Duodenal mucosa (tissue), 2 donors: ENCODE measurements around the gene F13A1.

Source experiments
- H3K27ac ChIP-seq: one replicate; pipeline ENCODE4 v1.7.0; 2013; ENCODE audit warnings: low read depth, low read length
- H3K27me3 ChIP-seq, 2 donors: one replicate each; pipeline ENCODE4 v1.7.0; 2013; ENCODE audit warnings: low read length in 2 of 2, control low read depth in 1 of 2; ENCODE audit not compliant: insufficient read depth in 2 of 2, control insufficient read depth in 1 of 2
- H3K36me3 ChIP-seq, 2 donors: one replicate each; pipeline ENCODE4 v1.7.0; 2013; ENCODE audit warnings: low read length in 2 of 2, control low read depth in 1 of 2; ENCODE audit not compliant: insufficient read depth in 2 of 2, control insufficient read depth in 1 of 2
- H3K4me1 ChIP-seq, 2 donors: one replicate each; pipeline ENCODE4 v1.7.0; 2013; ENCODE audit warnings: low read length in 2 of 2, control low read depth in 1 of 2; ENCODE audit not compliant: insufficient read depth in 2 of 2, control insufficient read depth in 1 of 2
- H3K4me3 ChIP-seq, 2 donors: one replicate each; pipeline ENCODE4 v1.7.0; 2013; ENCODE audit warnings: low read length in 2 of 2, low read depth in 1 of 2
- H3K9ac ChIP-seq, 2 donors: one replicate each; pipeline ENCODE4 v1.7.0; 2013; ENCODE audit warnings: low read length in 2 of 2, low read depth in 1 of 2
- H3K9me3 ChIP-seq, 2 donors: one replicate each; pipeline ENCODE4 v1.7.0; 2013; ENCODE audit warnings: low read length in 2 of 2, control low read depth in 1 of 2; ENCODE audit not compliant: control insufficient read depth in 1 of 2

F13A1 gene

DNA sequence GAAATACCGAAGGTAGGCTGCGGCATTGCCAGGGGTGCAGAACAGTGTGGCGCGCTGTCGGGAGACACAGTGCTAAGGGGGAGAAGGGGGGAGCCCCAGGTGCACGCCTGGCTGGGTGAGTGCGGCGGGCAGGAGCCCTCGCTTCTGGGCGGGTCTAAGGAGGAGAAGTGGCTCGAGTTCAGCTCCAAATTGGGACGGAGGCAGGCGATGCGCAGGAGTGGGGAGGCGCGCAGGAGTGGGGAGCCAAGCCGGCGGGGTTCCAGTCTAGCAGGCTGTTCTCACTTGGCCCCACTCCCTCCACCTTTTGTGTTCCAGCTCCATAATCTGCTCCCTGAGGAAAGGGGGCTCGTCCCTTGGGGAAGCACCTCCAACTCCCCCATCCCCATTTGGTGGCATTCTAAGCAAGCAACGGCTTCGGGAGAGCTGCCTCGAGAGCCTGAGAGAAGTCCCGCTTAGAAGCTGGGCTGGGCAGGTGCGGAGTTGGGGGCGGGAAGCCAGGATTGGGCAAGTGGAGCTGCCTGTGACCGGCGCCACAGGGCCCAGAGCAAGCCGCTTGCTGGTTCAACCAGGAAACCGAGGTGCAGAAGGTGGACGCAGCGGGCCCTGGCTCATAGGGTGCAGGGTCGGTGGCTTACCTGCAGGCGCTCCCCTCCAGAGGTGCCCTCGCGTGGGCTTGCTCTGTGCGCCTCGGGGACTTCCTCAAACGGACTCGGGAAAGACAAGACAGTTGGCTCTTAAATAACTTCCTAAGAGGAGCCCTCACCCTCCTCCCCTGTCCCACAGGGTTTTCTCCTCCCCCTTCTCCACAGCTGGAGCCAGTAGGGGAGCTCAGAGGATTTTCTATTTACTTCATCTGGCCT, at the start of gene F13A1:
F13A1 (minus strand) TSS at position 711 of the 860 bp plus-strand sequence. CDS start 1,998 bp downstream, outside the sequence.
- Histone ChIP-seq H3K27me3 (peaks cover 25 to 40% of the 10 kb centered on the region in 2 donors), H3K4me3 (peak within 1 kb of the TSS in 1 of 2 donors; percentile 7), H3K4me1 (no peaks in the 10 kb centered on the region), H3K36me3 (no peaks in the 10 kb centered on the region), H3K9me3 (no peaks in the 10 kb centered on the region), H3K27ac (no peak within 1 kb of the TSS), H3K9ac (no peak within 1 kb of the TSS)

DNA sequence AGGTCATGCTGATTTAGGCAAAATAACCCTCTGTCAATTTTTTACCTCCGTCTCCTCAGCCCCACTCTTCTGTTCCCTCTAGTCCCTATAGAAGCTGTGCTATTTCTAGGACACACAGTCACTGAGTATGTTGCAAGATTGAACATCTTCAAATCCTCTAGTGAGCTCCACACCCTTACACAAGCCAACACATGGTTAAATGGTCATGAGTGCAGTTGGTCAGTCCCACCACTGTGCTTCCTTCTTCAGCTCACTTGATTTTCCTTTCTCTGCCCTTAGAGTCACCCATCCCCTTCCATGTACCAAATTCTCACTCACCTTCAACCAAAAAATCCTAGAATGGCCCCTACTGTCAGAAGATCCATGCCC, 48.2 kb upstream of the F13A1 start:
- Histone ChIP-seq H3K36me3 (no peaks in the 10 kb centered on the region), H3K9ac (no peak overlapping the region), H3K4me3 (no peak overlapping the region), H3K9me3 (no peaks in the 10 kb centered on the region), H3K4me1 (no peaks in the 10 kb centered on the region), H3K27me3 (no peaks in the 10 kb centered on the region), H3K27ac (no peak overlapping the region)

DNA sequence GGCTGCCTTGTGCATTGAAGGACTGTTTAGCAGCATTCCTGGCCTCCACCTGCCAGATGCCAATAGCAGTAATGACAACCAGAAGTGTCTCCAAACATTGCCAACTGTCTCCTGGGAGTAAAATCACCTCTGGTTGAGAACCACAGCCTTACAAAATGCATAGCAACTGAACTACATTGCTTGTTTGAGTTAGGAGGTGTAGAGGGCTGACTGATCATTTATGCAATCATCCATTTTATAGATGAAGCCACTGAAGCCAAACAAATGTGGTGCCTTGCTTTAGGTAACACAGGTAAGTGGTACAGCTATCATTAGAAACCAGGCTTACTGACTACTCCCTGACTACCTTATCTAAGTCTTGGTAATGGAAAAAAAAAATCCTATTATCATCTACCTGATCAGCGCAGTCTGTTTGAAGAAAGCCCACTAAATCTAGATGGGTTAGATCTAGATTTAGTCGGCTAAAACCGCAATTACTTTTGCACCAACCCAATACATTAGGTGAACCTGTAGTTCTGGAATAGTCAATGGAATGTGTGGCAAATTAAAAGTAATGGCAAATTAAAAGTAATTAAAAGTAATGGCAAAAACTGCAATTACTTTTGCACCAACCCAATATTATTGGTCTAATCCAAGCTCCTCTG, 47.7 kb upstream of the F13A1 start:
- H3K27ac ChIP-seq: no peak overlapping the region
- H3K9me3 ChIP-seq: no peaks in the 10 kb centered on the region
- no peak overlapping the region for H3K9ac ChIP-seq
- no peak overlapping the region for H3K4me3 ChIP-seq
- H3K4me1 ChIP-seq: no peaks in the 10 kb centered on the region
- no peaks in the 10 kb centered on the region for H3K36me3 ChIP-seq
- H3K27me3 ChIP-seq: no peaks in the 10 kb centered on the region

DNA sequence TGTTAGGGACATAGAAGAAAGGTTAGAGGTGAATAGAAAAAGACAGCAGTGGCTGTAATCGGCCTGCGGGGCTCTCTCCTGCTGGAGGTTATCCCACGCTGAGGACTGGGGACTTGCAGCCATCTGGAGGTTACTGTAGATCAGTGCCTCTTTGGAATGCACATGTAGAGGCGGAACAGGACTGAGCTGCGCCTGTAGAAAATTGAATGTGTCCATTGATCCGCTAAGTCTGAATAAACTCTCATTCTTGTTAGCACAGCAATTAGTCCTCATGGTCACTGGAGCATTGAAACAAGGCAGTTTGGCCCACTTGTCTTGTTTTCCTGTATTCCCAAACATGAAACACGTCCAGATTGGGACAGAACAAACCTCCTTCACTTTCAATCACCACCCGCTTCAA, 46.3 kb upstream of the F13A1 start:
- no peak overlapping the region for H3K4me3 ChIP-seq
- no peaks in the 10 kb centered on the region for H3K4me1 ChIP-seq
- H3K36me3 ChIP-seq: no peaks in the 10 kb centered on the region
- no peak overlapping the region for H3K27ac ChIP-seq
- H3K9ac ChIP-seq: no peak overlapping the region
- no peaks in the 10 kb centered on the region for H3K27me3 ChIP-seq
- H3K9me3 ChIP-seq: no peaks in the 10 kb centered on the region

DNA sequence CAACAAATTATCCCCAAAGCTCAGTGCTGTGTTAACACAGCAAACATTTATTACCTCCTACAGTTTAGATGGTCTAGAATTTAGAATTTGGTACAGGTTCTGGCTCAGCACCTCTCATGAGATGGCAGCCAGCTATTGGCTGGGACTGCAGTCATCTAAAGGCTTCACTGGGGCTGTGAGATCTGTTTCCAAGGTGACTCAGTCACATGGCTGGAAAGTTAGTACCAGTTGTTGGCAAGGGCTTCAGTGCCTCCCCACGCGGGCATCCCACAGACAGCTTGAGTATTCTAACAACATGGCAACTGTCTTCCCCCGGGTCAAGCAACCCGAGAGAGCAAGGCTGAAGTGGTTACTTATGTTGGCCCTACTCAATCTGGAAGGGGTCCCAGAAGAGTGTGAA, 44.8 kb upstream of the F13A1 start:
- no peak overlapping the region for H3K4me3 ChIP-seq
- no peak overlapping the region for H3K27ac ChIP-seq
- no peak overlapping the region for H3K9ac ChIP-seq
- H3K9me3 ChIP-seq: no peaks in the 10 kb centered on the region
- no peaks in the 10 kb centered on the region for H3K36me3 ChIP-seq
- H3K4me1 ChIP-seq: no peaks in the 10 kb centered on the region
- H3K27me3 ChIP-seq: no peaks in the 10 kb centered on the region

DNA sequence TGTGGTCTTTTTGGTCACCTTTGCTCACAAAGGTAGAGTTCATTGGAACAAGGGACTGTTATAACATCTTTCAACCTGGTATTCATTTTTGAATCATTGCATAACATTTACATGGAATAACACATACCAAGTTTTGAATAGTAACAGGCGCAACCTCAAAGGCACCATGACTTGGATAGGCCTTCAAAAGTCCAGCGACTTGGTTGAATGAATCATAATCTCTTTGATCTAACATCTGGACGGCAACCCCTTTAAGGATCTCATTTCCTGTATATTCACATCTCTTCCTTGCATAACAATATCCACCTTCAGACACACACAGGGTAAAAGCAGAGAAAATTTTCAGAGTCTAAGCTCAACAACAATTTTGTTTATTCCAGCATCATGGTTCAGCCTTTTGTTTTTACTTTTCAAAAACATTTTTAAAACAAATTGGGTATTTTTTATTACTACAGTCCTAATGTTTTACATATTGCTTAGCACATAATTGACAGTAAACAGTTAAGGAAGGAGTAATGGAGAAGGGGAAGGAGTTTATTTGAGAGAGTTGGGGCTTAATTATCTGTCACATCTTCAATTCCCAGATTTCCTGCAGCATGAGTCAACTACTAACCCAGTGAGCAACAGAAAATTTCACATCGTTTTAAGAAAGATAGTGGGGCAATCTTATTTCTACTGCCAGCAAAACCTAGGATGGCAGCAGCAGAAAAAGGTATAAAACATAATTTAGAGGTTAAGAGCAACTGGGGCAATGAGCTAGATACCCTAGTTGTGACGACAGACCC, 41.8 kb upstream of the F13A1 start:
- Histone ChIP-seq H3K27ac (no peak overlapping the region), H3K4me1 (no peaks in the 10 kb centered on the region), H3K27me3 (no peaks in the 10 kb centered on the region), H3K9ac (no peak overlapping the region), H3K4me3 (no peak overlapping the region), H3K36me3 (no peaks in the 10 kb centered on the region), H3K9me3 (no peaks in the 10 kb centered on the region)

DNA sequence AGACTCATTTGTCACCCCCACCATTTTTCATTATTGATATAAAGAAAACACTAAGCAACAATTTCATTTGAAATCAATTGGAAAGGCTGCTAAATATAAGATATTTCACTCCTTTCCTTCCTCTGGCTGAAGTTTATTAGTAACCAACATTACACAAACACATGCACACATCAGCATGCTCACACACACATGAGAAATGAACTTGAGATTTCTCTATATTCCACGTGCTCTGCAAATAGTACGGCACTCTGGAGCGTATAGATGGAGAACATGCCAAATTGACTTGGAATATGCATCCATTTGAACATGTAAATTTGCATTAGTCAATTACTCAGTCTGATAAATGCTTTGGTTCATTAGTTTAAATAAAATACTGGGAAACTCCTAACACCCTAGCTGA, 37.1 kb upstream of the F13A1 start:
- Histone ChIP-seq H3K9ac (no peak overlapping the region), H3K4me3 (no peak overlapping the region), H3K4me1 (no peaks in the 10 kb centered on the region), H3K36me3 (no peaks in the 10 kb centered on the region), H3K27ac (no peak overlapping the region), H3K27me3 (peaks cover 5 to 7% of the 10 kb centered on the region in 2 donors), H3K9me3 (no peaks in the 10 kb centered on the region)

DNA sequence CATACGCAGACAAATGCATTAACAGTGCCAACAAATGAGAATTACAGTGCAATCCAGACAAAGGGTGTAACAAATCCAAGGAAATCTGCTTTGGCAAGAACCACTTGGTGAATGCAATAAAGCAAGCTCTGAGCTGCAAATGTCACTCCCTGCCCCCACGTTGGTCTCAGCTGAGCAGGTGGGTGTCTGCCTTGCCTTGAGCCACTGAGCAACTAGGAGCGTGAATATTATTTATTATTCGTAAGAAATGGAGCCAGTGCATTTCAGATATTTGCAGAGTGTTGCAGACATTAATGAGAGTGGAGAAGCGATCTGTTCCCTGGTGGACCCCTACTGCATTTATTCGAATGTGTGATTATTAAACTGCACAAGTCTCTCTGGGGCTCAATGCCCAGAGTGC, 36.6 kb upstream of the F13A1 start:
- Histone ChIP-seq H3K36me3 (no peaks in the 10 kb centered on the region), H3K9me3 (no peaks in the 10 kb centered on the region), H3K9ac (no peak overlapping the region), H3K4me3 (no peak overlapping the region), H3K27me3 (peaks cover 5 to 7% of the 10 kb centered on the region in 2 donors), H3K4me1 (no peaks in the 10 kb centered on the region), H3K27ac (no peak overlapping the region)

DNA sequence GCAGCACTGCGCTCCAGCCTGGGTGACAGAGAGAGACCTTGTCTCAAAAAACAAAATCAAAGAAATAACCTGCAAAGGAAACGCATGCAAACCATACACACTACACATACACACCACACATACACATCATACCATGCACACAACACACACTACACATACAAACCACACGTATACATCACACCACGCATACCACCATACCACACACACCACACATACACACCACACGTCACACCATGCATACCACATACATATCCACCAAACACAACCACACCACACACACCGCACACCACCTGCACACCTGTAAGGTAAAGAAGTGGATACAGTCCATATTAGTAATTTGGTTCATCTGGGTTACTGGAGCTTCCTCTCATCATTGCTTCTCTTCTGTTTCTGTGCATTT, 32.3 kb upstream of the F13A1 start:
- H3K9ac ChIP-seq: no peak overlapping the region
- H3K36me3 ChIP-seq: no peaks in the 10 kb centered on the region
- no peak overlapping the region for H3K27ac ChIP-seq
- no peaks in the 10 kb centered on the region for H3K9me3 ChIP-seq
- no peak overlapping the region for H3K4me3 ChIP-seq
- no peaks in the 10 kb centered on the region for H3K4me1 ChIP-seq
- H3K27me3 ChIP-seq: peaks cover 5 to 7% of the 10 kb centered on the region in 2 donors

DNA sequence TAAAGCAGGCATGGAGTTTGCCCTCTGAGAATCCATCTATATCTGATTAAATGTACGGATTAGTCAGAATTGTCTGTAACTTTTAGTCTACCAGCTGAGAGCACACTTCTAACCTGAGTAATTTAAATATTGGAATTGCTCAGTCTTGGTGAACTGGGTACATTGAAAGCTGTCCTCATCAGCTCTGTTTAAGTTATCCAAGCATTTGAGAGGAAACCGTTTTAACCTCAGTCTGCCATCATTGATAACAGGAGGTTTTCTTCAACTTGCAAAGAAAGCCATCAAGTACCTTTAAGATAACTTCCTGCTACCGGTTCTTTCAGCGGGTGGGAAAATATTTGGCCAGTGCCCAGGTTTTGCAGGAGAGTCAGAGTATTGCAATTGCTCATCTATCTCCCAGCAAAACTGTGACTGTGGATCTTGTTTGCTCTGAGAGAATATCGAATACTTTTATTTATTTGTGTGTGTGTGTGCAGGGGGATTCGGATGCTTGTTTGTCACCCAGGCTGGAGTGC, 31.1 kb upstream of the F13A1 start:
- Histone ChIP-seq H3K4me3 (no peak overlapping the region), H3K9me3 (no peaks in the 10 kb centered on the region), H3K36me3 (no peaks in the 10 kb centered on the region), H3K27ac (no peak overlapping the region), H3K27me3 (peaks cover 5 to 7% of the 10 kb centered on the region in 2 donors), H3K4me1 (no peaks in the 10 kb centered on the region), H3K9ac (no peak overlapping the region)
